NCI-H510A (cell line): ENCODE results near the gene TNIP2.
"Not testable (repeated sequence)": the region's sequence is repeated elsewhere in the genome, so short reads cannot be mapped to it uniquely, and the experiment has no call there.

Experiments used
- DNase-seq: peaks from one replicate; lab custom pipeline; 2025; lab: John Stamatoyannopoulos, UW

TNIP2 gene

GRCh38 chr4:2794486-2795299, 38.6 kb upstream of the TNIP2 start:
- no peak for DNase-seq

GRCh38 chr4:2793586-2794485, 37.7 kb upstream of the TNIP2 start:
- DNase-seq: no peak

- DNase-seq: no peak
These were observed 36.8 kb upstream of the TNIP2 start, which contains the start of gene SH3BP2 for GRCh38 chr4:2792711-2793585. TSS of gene SH3BP2 (plus strand) at chr4:2793085. CDS start at chr4:2820618, 27,533 bp downstream.

- no peak for DNase-seq
These were observed 36.2 kb upstream of the TNIP2 start for GRCh38 chr4:2792396-2792710.

GRCh38 chr4:2791518-2792395, 35.6 kb upstream of the TNIP2 start:
- DNase-seq: no peak

GRCh38 chr4:2790583-2791517, 34.7 kb upstream of the TNIP2 start:
- no peak for DNase-seq

- DNase-seq: no peak
These were observed 33.9 kb upstream of the TNIP2 start for GRCh38 chr4:2789793-2790582.

- no peak for DNase-seq
These were observed 33.2 kb upstream of the TNIP2 start for GRCh38 chr4:2789351-2789750.

- DNase-seq: no peak
These were observed 32.5 kb upstream of the TNIP2 start for GRCh38 chr4:2788532-2789103.

GRCh38 chr4:2788101-2788500, 32.0 kb upstream of the TNIP2 start:
- DNase-seq: no peak

- DNase-seq: no peak
These were observed 31.3 kb upstream of the TNIP2 start for GRCh38 chr4:2787230-2788100.

GRCh38 chr4:2786794-2787229, 30.7 kb upstream of the TNIP2 start:
- no peak for DNase-seq

GRCh38 chr4:2786152-2786671, 30.1 kb upstream of the TNIP2 start:
- DNase-seq: no peak

- no peak for DNase-seq
These were observed 29.5 kb upstream of the TNIP2 start for GRCh38 chr4:2785613-2786012.

- DNase-seq: no peak
These were observed 27.7 kb upstream of the TNIP2 start for GRCh38 chr4:2783790-2784189.

GRCh38 chr4:2781911-2782310, 25.8 kb upstream of the TNIP2 start:
- no peak for DNase-seq

GRCh38 chr4:2780643-2781042, 24.5 kb upstream of the TNIP2 start:
- DNase-seq: not testable (repeated sequence)

- DNase-seq: no peak
These were observed 15.1 kb upstream of the TNIP2 start for GRCh38 chr4:2771264-2771663.
